Caco-2 (cell line): Measurements from ENCODE around the gene DPP10. TPM values are rescaled to one million over a fixed set of nuclear protein-coding genes. Genes with fewer than 3 reads are reported as not detected.

Experiments
- BruUV-seq: library from RNA; stranded (reverse); fragments of 400-500 nt; replicated peaks from 2 replicates; lab custom pipeline; 2021; lab: Mats Ljungman, UMichigan
- CTCF ChIA-PET: fragments of 300-600 bp; sonication (Branson Sonifier 250); formaldehyde crosslinking; loops from one replicate; lab custom pipeline; 2022; ENCODE audit warnings: antibody characterized with exemption; lab: Charles Lee
- POLR2A ChIA-PET: fragments of 300-600 bp; sonication (Branson Sonifier 250); formaldehyde crosslinking; loops from one replicate; lab custom pipeline; 2022; ENCODE audit warnings: antibody characterized with exemption; lab: Charles Lee
- DNase-seq, 2 experiments: peaks; one replicate each; pipeline versions ENCODE4 v3.0.0 to v3.0.0-alpha.2; 2020 to 2022
- H3K27me3 ChIP-seq: replicated peaks from 2 replicates; pipeline ENCODE4 v1.6.0; 2011; ENCODE audit warnings: low read length; ENCODE audit not compliant: control insufficient read depth, insufficient read depth
- H3K36me3 ChIP-seq: 2 replicates; pipeline ENCODE4 v1.5.1; 2011; ENCODE audit warnings: low read length; ENCODE audit not compliant: control insufficient read depth, insufficient read depth
- H3K4me1 ChIP-seq: fragments of 250-450 bp; sonication (Bioruptor Pico); 2 replicates; pipeline ENCODE4 v1.5.1; 2020; ENCODE audit warnings: mild to moderate bottlenecking
- H3K4me3 ChIP-seq: 2 replicates; pipeline ENCODE4 v1.5.1; 2011; ENCODE audit warnings: low read depth, mild to moderate bottlenecking, control low read depth, low read length
- H3K9me3 ChIP-seq: fragments of 250-450 bp; sonication (Bioruptor Pico); 2 replicates; pipeline ENCODE4 v1.5.1; 2020; ENCODE audit warnings: mild to moderate bottlenecking, moderate library complexity
- H3K27ac Mint-ChIP-seq: one replicate; pipeline ENCODE4 v1.8.0; 2022; ENCODE audit warnings: mixed read lengths; ENCODE audit not compliant: unreplicated experiment
- H3K27me3 Mint-ChIP-seq: one replicate; pipeline ENCODE4 v1.8.0; 2022; ENCODE audit warnings: mixed read lengths; ENCODE audit not compliant: insufficient read depth, unreplicated experiment
- H3K36me3 Mint-ChIP-seq: one replicate; pipeline ENCODE4 v1.8.0; 2022; ENCODE audit warnings: mild to moderate bottlenecking, mixed read lengths; ENCODE audit not compliant: insufficient read depth, unreplicated experiment
- H3K4me1 Mint-ChIP-seq: one replicate; pipeline ENCODE4 v1.8.0; 2022; ENCODE audit warnings: low read depth, mixed read lengths; ENCODE audit not compliant: unreplicated experiment
- H3K4me3 Mint-ChIP-seq: one replicate; pipeline ENCODE4 v1.8.0; 2022; ENCODE audit warnings: mild to moderate bottlenecking, moderate library complexity, mixed read lengths; ENCODE audit not compliant: unreplicated experiment
- H3K9me3 Mint-ChIP-seq: one replicate; pipeline ENCODE4 v1.8.0; 2022; ENCODE audit warnings: mixed read lengths; ENCODE audit not compliant: unreplicated experiment
- CTCF ChIP-seq, 2 experiments: fragments of 200-600 bp in 1 of 2; IDR thresholded peaks; 1 replicate in 1 of 2; 2 replicates in 1 of 2; pipeline versions ENCODE4 v1.5.1 to v1.8.0; 2011 to 2022; ENCODE audit warnings: antibody characterized with exemption in 1 of 2, control low read depth in 1 of 2, inconsistent platforms in 1 of 2, low read depth in 1 of 2, low read length in 1 of 2, mild to moderate bottlenecking in 1 of 2, moderate library complexity in 1 of 2; ENCODE audit not compliant: insufficient read depth in 1 of 2, severe bottlenecking in 1 of 2, unreplicated experiment in 1 of 2
- intact Hi-C: fragments of 100-400 bp; cut with micrococcal nuclease; formaldehyde crosslinking; loops from one replicate; pipeline ENCODE4 v1.10.0; 2022; ENCODE audit not compliant: unreplicated experiment
- total RNA-seq: library from RNA; stranded (reverse); gene quantifications from 2 replicates; pipeline ENCODE4 v1.2.3, GENCODE V29; 2022

Gene DPP10
- total RNA-seq, 1 experiment from 2014 or later, result not detected

DNA sequence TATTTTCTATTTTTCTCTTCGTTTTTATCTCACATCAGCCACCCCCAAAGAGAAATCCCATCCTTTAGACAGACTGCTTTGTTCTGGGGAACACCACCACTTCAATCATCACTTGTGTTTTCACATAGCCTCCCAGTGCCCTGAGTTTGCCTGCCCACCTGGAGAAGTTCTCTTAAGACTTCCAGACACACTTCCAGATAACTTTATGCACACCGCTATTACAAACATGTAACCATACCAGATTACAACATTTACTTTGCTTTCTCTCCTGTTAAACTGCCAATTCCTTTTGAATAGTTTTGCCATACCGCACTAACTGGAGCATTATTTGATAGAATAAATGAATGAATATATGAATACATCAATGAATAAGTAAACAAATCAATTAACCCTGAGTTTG, 1353.6 kb downstream of the DPP10 start:
- Mint-ChIP-seq H3K27ac (no peak overlapping the region), H3K4me3 (no peak overlapping the region), H3K9me3 (no peaks in the 10 kb centered on the region), H3K4me1 (no peaks in the 10 kb centered on the region), H3K27me3 (peaks cover 4% of the 10 kb centered on the region), H3K36me3 (no peaks in the 10 kb centered on the region)
- TF ChIP-seq CTCF (IDR thresholded peaks at IDR 0.05; ENCODE audit: insufficient read depth in 1 of 2, low read depth in 1 of 2, low read length in 1 of 2, severe bottlenecking in 1 of 2, unreplicated experiment in 1 of 2), result no peak
- no TSS peak for BruUV-seq
- H3K27me3 ChIP-seq, result no peaks in the 10 kb centered on the region
- no peak overlapping the region for H3K4me3 ChIP-seq
- H3K9me3 ChIP-seq, result no peaks in the 10 kb centered on the region
- H3K36me3 ChIP-seq, result no peaks in the 10 kb centered on the region
- DNase-seq, result no peak
- ChIA-PET POLR2A (no interaction called here), CTCF (no interaction called here)
- no peaks in the 10 kb centered on the region for H3K4me1 ChIP-seq
- intact Hi-C loops, result no loop called here

- Histone ChIP-seq H3K4me3 (no peak overlapping the region), H3K9me3 (no peaks in the 10 kb centered on the region), H3K4me1 (no peaks in the 10 kb centered on the region), H3K27me3 (no peaks in the 10 kb centered on the region), H3K36me3 (no peaks in the 10 kb centered on the region)
- H3K9me3 Mint-ChIP-seq, result no peaks in the 10 kb centered on the region
- H3K36me3 Mint-ChIP-seq, result no peaks in the 10 kb centered on the region
- H3K27me3 Mint-ChIP-seq, result no peaks in the 10 kb centered on the region
- ChIA-PET POLR2A (no interaction called here), CTCF (no interaction called here)
- no TSS peak for BruUV-seq
- H3K4me1 Mint-ChIP-seq, result no peaks in the 10 kb centered on the region
- no peak overlapping the region for H3K4me3 Mint-ChIP-seq
- no peak for DNase-seq
- no peak overlapping the region for H3K27ac Mint-ChIP-seq
- intact Hi-C loops, result no loop called here
- no peak for TF ChIP-seq CTCF (IDR thresholded peaks at IDR 0.05; ENCODE audit: insufficient read depth in 1 of 2, low read depth in 1 of 2, low read length in 1 of 2, severe bottlenecking in 1 of 2, unreplicated experiment in 1 of 2)
These were observed 1364.8 kb downstream of the DPP10 start for GRCh38 chr2:115807276-115807675.

GRCh38 chr2:115825912-115826311, 1383.5 kb downstream of the DPP10 start:
- no peaks in the 10 kb centered on the region for H3K4me1 Mint-ChIP-seq
- no peak for DNase-seq

More at GRCh38 chr2:115825912-115826311, 1383.5 kb downstream of the DPP10 start:
- Mint-ChIP-seq H3K27ac (no peak overlapping the region), H3K9me3 (no peaks in the 10 kb centered on the region), H3K27me3 (no peaks in the 10 kb centered on the region), H3K4me3 (no peak overlapping the region), H3K36me3 (no peaks in the 10 kb centered on the region)
- intact Hi-C loops, result no loop called here
- CTCF ChIA-PET, result no interaction called here
- no TSS peak for BruUV-seq
- Histone ChIP-seq H3K9me3 (no peaks in the 10 kb centered on the region), H3K27me3 (no peaks in the 10 kb centered on the region), H3K4me3 (no peak overlapping the region), H3K36me3 (no peaks in the 10 kb centered on the region), H3K4me1 (no peaks in the 10 kb centered on the region)
- POLR2A ChIA-PET, result no interaction called here
- TF ChIP-seq CTCF (IDR thresholded peaks at IDR 0.05; ENCODE audit: insufficient read depth in 1 of 2, low read depth in 1 of 2, low read length in 1 of 2, severe bottlenecking in 1 of 2, unreplicated experiment in 1 of 2), result no peak
